ENCODE results near the gene SMIM30. TPM values are rescaled to one million over a fixed set of nuclear protein-coding genes. Genes with fewer than 3 reads are reported as not detected.

Gene SMIM30
- total and polyA plus RNA-seq, 2 of the 8 experiments (the other 6 are each of a cell fraction or from before 2014, with no cell fraction given), result 35.2 to 49.7 TPM

GRCh38 chr7:113078331-113078730, 40.0 kb downstream of the SMIM30 start:
- H4K91ac ChIP-seq (replicated peaks; ENCODE audit: insufficient read length, low read length), result no peak overlapping the region
- no peak overlapping the region for H4K8ac ChIP-seq (ENCODE audit: extremely low read depth, insufficient read depth, low read length)
- peaks cover 41 to 91% (median 62%) of the 10 kb centered on the region in 4 experiments for H3K27me3 ChIP-seq (replicated peaks in 1 of 4; ENCODE audit: control insufficient read depth in 3 of 4, extremely low read depth in 1 of 4, insufficient read depth in 3 of 4, low read length in 3 of 4)
- no peaks in the 10 kb centered on the region for H3K79me1 ChIP-seq (ENCODE audit: low read depth, low read length)
- H2BK120ac ChIP-seq (replicated peaks; ENCODE audit: low read depth, low read length), result no peak overlapping the region
- H3K23me2 ChIP-seq (ENCODE audit: low read depth, low read length), result no peaks in the 10 kb centered on the region
- H3K9ac ChIP-seq (replicated peaks in 1 of 4; ENCODE audit: extremely low read depth in 1 of 4, low read depth in 3 of 4, low read length in 3 of 4), result no peak overlapping the region
- H2BK5ac ChIP-seq (ENCODE audit: low read depth, low read length), result no peak overlapping the region
- no peaks in the 10 kb centered on the region for H3K36me3 ChIP-seq (ENCODE audit: control insufficient read depth in 2 of 4, insufficient read depth in 4 of 4, low read length in 3 of 4)
- no peak overlapping the region for H3K4ac ChIP-seq (replicated peaks; ENCODE audit: insufficient read length, low read depth, low read length)
- DNase-seq (ENCODE audit: low read depth in 1 of 2, low spot score in 2 of 2), result no peak
- H3K23ac ChIP-seq (ENCODE audit: insufficient read length), result no peak overlapping the region
- no peak overlapping the region for H2AK5ac ChIP-seq (ENCODE audit: low read depth, low read length)
- no peaks in the 10 kb centered on the region for H3K9me3 ChIP-seq (ENCODE audit: insufficient read depth in 2 of 2, low read depth in 1 of 2, low read length in 1 of 2)
- H3K4me2 ChIP-seq (ENCODE audit: insufficient read depth in 1 of 2, low read depth in 2 of 2, low read length in 2 of 2), result no peak overlapping the region
- H2BK20ac ChIP-seq (ENCODE audit: low read length), result no peak overlapping the region
- no peak overlapping the region for H3K14ac ChIP-seq (ENCODE audit: insufficient read length)
- no peaks in the 10 kb centered on the region; a peak in 1 of 7 replicates for H3K4me1 ChIP-seq (replicated peaks in 1 of 4; ENCODE audit: control insufficient read depth in 3 of 4, insufficient read depth in 4 of 4, low read length in 3 of 4)
- H2BK12ac ChIP-seq (ENCODE audit: low read depth, low read length), result no peak overlapping the region
- WGBS, 2 experiments (ENCODE audit: extremely low coverage in 1 of 2, insufficient coverage in 1 of 2, insufficient read length in 1 of 2, insufficient replicate concordance in 2 of 2, low coverage in 1 of 2, low lambda C conversion rate in 2 of 2, missing lambda C conversion rate in 1 of 2), result 71% methylated on average over 2 of the region's 2 CpGs; no CpG with 5 or more reads in 1 of the 2 experiments
- no peak overlapping the region for H3K4me3 ChIP-seq (ENCODE audit: extremely low read depth in 1 of 4, insufficient read depth in 2 of 4, low read depth in 3 of 4, low read length in 4 of 4)
- TF ChIP-seq SUZ12 (IDR thresholded peaks at IDR 0.05; ENCODE audit: low read length), result no peak
- no peak for TF ChIP-seq SP2 (IDR thresholded peaks at IDR 0.05; ENCODE audit: low read length)
- TF ChIP-seq BCL11A (IDR thresholded peaks at IDR 0.05; ENCODE audit: low read depth in 2 of 2, low read length in 2 of 2), result no peak
- TF ChIP-seq TAF1 (IDR thresholded peaks at IDR 0.05; ENCODE audit: low read depth, low read length), result no peak
- TF ChIP-seq MAFK (IDR thresholded peaks at IDR 0.05; ENCODE audit: low read depth, low read length), result no peak
- no peak for TF ChIP-seq CEBPB (IDR thresholded peaks at IDR 0.05; ENCODE audit: low read depth, low read length)
- TF ChIP-seq KDM5A (IDR thresholded peaks at IDR 0.05; ENCODE audit: low read length), result no peak
- no peak for TF ChIP-seq BRCA1 (IDR thresholded peaks at IDR 0.05; ENCODE audit: low read depth, low read length)
- TF ChIP-seq SAP30 (IDR thresholded peaks at IDR 0.05; ENCODE audit: insufficient read depth, insufficient replicate concordance, low read length), result no peak
- TF ChIP-seq YY1 (IDR thresholded peaks at IDR 0.05; ENCODE audit: low read depth, low read length), result no peak
- TF ChIP-seq SIRT6 (IDR thresholded peaks at IDR 0.05; ENCODE audit: low read length), result no peak
- TF ChIP-seq RXRA (IDR thresholded peaks at IDR 0.05; ENCODE audit: insufficient read depth, low read depth, low read length), result no peak
- TF ChIP-seq POU5F1 (IDR thresholded peaks at IDR 0.05; ENCODE audit: low read depth, low read length), result no peak
- no peak for TF ChIP-seq SP1 (IDR thresholded peaks at IDR 0.05; ENCODE audit: low read depth, low read length)
- no peak for FAIRE-seq
- H4K20me1 ChIP-seq (replicated peaks in 1 of 2; ENCODE audit: control insufficient read depth in 1 of 2, insufficient read depth in 2 of 2, low read length in 2 of 2), result peaks cover 2 to 3% of the 10 kb centered on the region in 2 experiments
- no peak overlapping the region for H2AFZ ChIP-seq (ENCODE audit: low read length)
- no peak overlapping the region for H3K27ac ChIP-seq (ENCODE audit: low read depth, low read length)
- H4K5ac ChIP-seq (ENCODE audit: insufficient read length, low read depth, low read length), result no peak overlapping the region
- H3K79me2 ChIP-seq (ENCODE audit: control insufficient read depth in 1 of 2, insufficient read depth in 2 of 2, low read length in 2 of 2), result no peaks in the 10 kb centered on the region
- no peak overlapping the region for H3K56ac ChIP-seq (replicated peaks; ENCODE audit: insufficient read length, low read depth, low read length)
- CTCF ChIA-PET (ENCODE audit: partially characterized antibody), result interaction anchor here (0.6 to 2.7 kb wide), 2 partner anchors 10 to 35 kb away, joined by 3 to 7 read pairs; no protein-coding TSS in a partner anchor
- H2BK15ac ChIP-seq (ENCODE audit: low read length), result no peak overlapping the region
- H3K18ac ChIP-seq (ENCODE audit: extremely low read depth, low read length), result no peak overlapping the region
- POLR2A ChIA-PET (ENCODE audit: partially characterized antibody), result no interaction called here

All from H1 (cell line).